ENCODE measurements around the gene SPAG4.

GRCh38 chr20:35582131-35582530 lies 33.5 kb upstream of the SPAG4 start:
- TF ChIP-seq CTCF (IDR thresholded peaks at IDR 0.05) (no peak), POLR2A (IDR thresholded peaks at IDR 0.05) (no peak), POLR2AphosphoS5 (IDR thresholded peaks at IDR 0.05) (no peak)
